SK-N-SH (cell line): ENCODE measurements around the gene SLC1A7. TPM values are rescaled to one million over a fixed set of nuclear protein-coding genes. Genes with fewer than 3 reads are reported as not detected.

Experiments
- CTCF ChIA-PET: fragments of 300-600, 350-600 bp; formaldehyde crosslinking; extraction: SDS; loops from one replicate; lab custom pipeline; 2021; lab: Yijun Ruan, JAX
- POLR2A ChIA-PET: fragments of 350-600 bp; sonication (Branson Sonifier 250); formaldehyde crosslinking; extraction: SDS; loops from one replicate; lab custom pipeline; 2020; ENCODE audit warnings: antibody characterized with exemption, inconsistent platforms; lab: Yijun Ruan, JAX
- DNase-seq: peaks from one replicate; pipeline ENCODE4 v3.0.0; 2012
- H2AFZ ChIP-seq: fragments of 200-600 bp; sonication (generic); 2 replicates; pipeline ENCODE4 v1.8.1; 2016; ENCODE audit warnings: antibody characterized with exemption, mild to moderate bottlenecking, low read depth
- H3F3A ChIP-seq: fragments of 200-600 bp; sonication (generic); replicated peaks from 2 replicates; pipeline ENCODE3; 2016; ENCODE audit warnings: antibody characterized with exemption, mild to moderate bottlenecking; ENCODE audit not compliant: insufficient read depth
- H3K27ac ChIP-seq, 2 experiments: fragments of 200-500 bp in 1 of 2; fragments of 200-600 bp in 1 of 2; sonication (Bioruptor generic) in 1 of 2; sonication (generic), shearing (Covaris generic) in 1 of 2; 2 replicates each; pipeline versions ENCODE4 v1.5.1 to v1.6.1; 2014 to 2016; ENCODE audit warnings: low read depth in 2 of 2, inconsistent platforms in 1 of 2, low read length in 1 of 2, mild to moderate bottlenecking in 1 of 2, mixed read lengths in 1 of 2
- H3K27me3 ChIP-seq: fragments of 200-600 bp; sonication (generic), shearing (Covaris generic); 2 replicates; pipeline ENCODE4 v1.6.1; 2016; ENCODE audit warnings: mixed run types; ENCODE audit not compliant: insufficient read depth
- H3K36me3 ChIP-seq, 2 experiments: fragments of 200-500 bp in 1 of 2; fragments of 200-600 bp in 1 of 2; sonication (Bioruptor generic) in 1 of 2; sonication (generic) in 1 of 2; replicated peaks in 1 of 2; 2 replicates each; pipeline versions ENCODE3 to v1.5.1; 2014 to 2016; ENCODE audit warnings: low read length in 1 of 2, mild to moderate bottlenecking in 1 of 2; ENCODE audit not compliant: insufficient read depth in 2 of 2, control insufficient read depth in 1 of 2
- H3K4me1 ChIP-seq, 2 experiments: fragments of 200-500 bp in 1 of 2; fragments of 200-600 bp in 1 of 2; sonication (Bioruptor generic) in 1 of 2; sonication (generic), shearing (Covaris generic) in 1 of 2; 2 replicates each; pipeline versions ENCODE4 v1.5.1 to v1.6.1; 2014 to 2016; ENCODE audit warnings: low read depth in 1 of 2, low read length in 1 of 2, mixed run types in 1 of 2; ENCODE audit not compliant: insufficient read depth in 2 of 2, control insufficient read depth in 1 of 2
- H3K4me2 ChIP-seq: fragments of 200-600 bp; sonication (generic), shearing (Covaris generic); 2 replicates; pipeline ENCODE4 v1.6.1; 2017; ENCODE audit warnings: mixed run types
- H3K4me3 ChIP-seq, 2 experiments: fragments of 200-500 bp in 1 of 2; fragments of 200-600 bp in 1 of 2; sonication (Bioruptor generic) in 1 of 2; sonication (generic), shearing (Covaris generic) in 1 of 2; 2 replicates each; pipeline versions ENCODE4 v1.5.1 to v1.8.1; 2014 to 2016; ENCODE audit warnings: low read depth in 2 of 2, inconsistent platforms in 1 of 2, low read length in 1 of 2, mild to moderate bottlenecking in 1 of 2, mixed read lengths in 1 of 2, moderate library complexity in 1 of 2
- H3K79me2 ChIP-seq: fragments of 200-600 bp; sonication (generic); 2 replicates; pipeline ENCODE4 v1.8.1; 2017; ENCODE audit warnings: mild to moderate bottlenecking; ENCODE audit not compliant: insufficient read depth
- H3K9ac ChIP-seq: fragments of 200-600 bp; sonication (generic); 2 replicates; pipeline ENCODE4 v1.6.1; 2017; ENCODE audit warnings: mixed run types
- H3K9me2 ChIP-seq: fragments of 200-600 bp; sonication (generic); 2 replicates; pipeline ENCODE4 v1.6.1; 2017; ENCODE audit warnings: mixed run types
- H3K9me3 ChIP-seq: fragments of 200-600 bp; sonication (generic); 2 replicates; pipeline ENCODE4 v1.6.1; 2017; ENCODE audit warnings: mixed run types, mild to moderate bottlenecking, moderate library complexity
- H4K20me1 ChIP-seq: fragments of 200-600 bp; sonication (generic); 2 replicates; pipeline ENCODE4 v1.6.1; 2017; ENCODE audit warnings: mild to moderate bottlenecking, mixed run types; ENCODE audit not compliant: insufficient read depth
- EZH2phosphoT487 ChIP-seq: fragments of 200-600 bp; sonication (generic); IDR thresholded peaks from 2 replicates; pipeline ENCODE4 v1.6.1; 2017; ENCODE audit warnings: low read depth, mixed run types, mild to moderate bottlenecking, antibody characterized with exemption, moderate library complexity, borderline replicate concordance
- FOSL2 ChIP-seq: IDR thresholded peaks from 2 replicates; pipeline ENCODE4 v1.4.0; 2012; ENCODE audit warnings: low read depth, mild to moderate bottlenecking, moderate library complexity, borderline replicate concordance
- MEF2A ChIP-seq: IDR thresholded peaks from 2 replicates; pipeline ENCODE4 v1.4.0; 2012; ENCODE audit warnings: low read depth, borderline replicate concordance
- MXI1 ChIP-seq: IDR thresholded peaks from 2 replicates; pipeline ENCODE4 v1.6.1; 2012; ENCODE audit warnings: mild to moderate bottlenecking, low read depth, low read length, improper control_type of control experiment
- NFIC ChIP-seq: IDR thresholded peaks from 2 replicates; pipeline ENCODE4 v1.4.0; 2012; ENCODE audit warnings: borderline replicate concordance
- NRF1 ChIP-seq: IDR thresholded peaks from 2 replicates; pipeline ENCODE4 v1.6.1; 2012; ENCODE audit warnings: low read depth, mild to moderate bottlenecking, low read length
- RAD21 ChIP-seq: IDR thresholded peaks from 2 replicates; pipeline ENCODE4 v1.6.1; 2012; ENCODE audit warnings: mild to moderate bottlenecking, low read length
- REST ChIP-seq: IDR thresholded peaks from 2 replicates; pipeline ENCODE4 v1.6.1; 2012; ENCODE audit warnings: mild to moderate bottlenecking, low read depth, low read length, moderate library complexity
- RXRA ChIP-seq: IDR thresholded peaks from 2 replicates; pipeline ENCODE4 v1.4.0; 2012; ENCODE audit warnings: low read depth, mild to moderate bottlenecking, borderline replicate concordance
- SMC3 ChIP-seq: IDR thresholded peaks from 2 replicates; pipeline ENCODE4 v1.6.1; 2012; ENCODE audit warnings: low read depth, low read length, improper control_type of control experiment
- TCF12 ChIP-seq: IDR thresholded peaks from 2 replicates; pipeline ENCODE4 v1.4.0; 2012
- TEAD4 ChIP-seq: IDR thresholded peaks from 2 replicates; pipeline ENCODE4 v1.4.0; 2012; ENCODE audit warnings: mild to moderate bottlenecking, borderline replicate concordance; ENCODE audit not compliant: insufficient read depth
- USF1 ChIP-seq: IDR thresholded peaks from 2 replicates; pipeline ENCODE4 v1.4.0; 2012; ENCODE audit warnings: low read depth, borderline replicate concordance
- YY1 ChIP-seq: IDR thresholded peaks from 2 replicates; pipeline ENCODE4 v1.4.0; 2012; ENCODE audit warnings: low read depth, mild to moderate bottlenecking
- WGBS: methylation state at CpG from one replicate; pipeline ENCODE4 v1.1.6; 2017; ENCODE audit warnings: low lambda C conversion rate; 5-methylcytosine and 5-hydroxymethylcytosine counted together
- polyA plus RNA-seq, 3 experiments: library from polyadenylated mRNA; depleted of rRNA; stranded (reverse); fragments of >200 nt; gene quantifications; 2 replicates each; pipeline ENCODE4 v1.2.3, GENCODE V29; 2012
- TF ChIP-seq, protein P1 (sequence below): fragments of 150-350 bp; IDR thresholded peaks from 2 replicates; pipeline ENCODE4 v1.6.1; 2016; ENCODE audit warnings: mild to moderate bottlenecking, low read depth, low read length

Gene SLC1A7
- polyA plus RNA-seq, 1 of the 3 experiments (the other 2 are of a cell fraction) = not detected

DNA sequence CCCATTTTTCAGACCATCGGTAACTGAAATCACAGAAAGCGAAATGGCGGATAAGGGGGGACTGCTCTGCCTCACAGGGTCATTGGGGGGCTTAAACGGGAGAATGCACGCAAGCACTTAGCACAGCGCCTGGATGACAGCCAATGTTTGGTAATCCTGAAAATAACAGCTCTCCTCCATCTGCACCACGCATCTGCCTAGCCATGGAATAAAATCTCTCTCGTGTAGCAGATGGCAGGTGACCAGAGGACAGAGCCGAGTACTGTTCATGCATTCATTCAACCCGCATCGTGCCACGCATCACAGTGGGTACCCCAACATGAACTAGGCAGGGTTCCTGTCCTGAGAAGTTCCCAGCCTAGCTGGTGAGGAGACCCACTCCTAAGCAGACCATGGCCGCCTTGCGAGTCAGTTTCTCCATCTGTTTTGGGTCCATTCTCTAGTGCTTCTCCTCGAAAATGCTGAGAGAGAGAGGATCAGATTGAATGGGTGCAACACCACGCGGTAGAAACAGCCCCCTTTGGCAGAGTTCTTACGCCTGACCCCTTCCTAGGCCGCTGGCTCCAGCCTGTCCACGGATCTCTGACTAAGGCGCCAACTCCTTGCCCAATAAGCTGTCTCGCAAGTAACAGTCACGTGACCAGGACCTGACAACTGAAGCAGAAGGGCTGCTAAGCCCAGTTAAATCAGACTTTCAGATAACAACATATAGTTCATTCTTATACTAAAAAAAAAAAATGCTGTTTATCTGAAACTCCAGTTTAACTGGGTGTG, 7.3 kb downstream of the SLC1A7 start:
- Histone ChIP-seq H3K9ac (no peak overlapping the region), H3K4me3 (no peak overlapping the region), H3K79me2 (no peaks in the 10 kb centered on the region), H3K9me3 (peaks cover 7% of the 10 kb centered on the region; the same call in 1 of the 2 replicates), H3K9me2 (no peaks in the 10 kb centered on the region), H3K27ac (no peak overlapping the region), H3K36me3 (no peaks in the 10 kb centered on the region), H4K20me1 (no peaks in the 10 kb centered on the region), H3K4me2 (no peak overlapping the region), H2AFZ (no peak overlapping the region), H3F3A (no peaks in the 10 kb centered on the region), H3K27me3 (no peaks in the 10 kb centered on the region), H3K4me1 (peaks cover 4 to 6% of the 10 kb centered on the region in 2 experiments; a peak in 2 of 4 replicates)
- POLR2A ChIA-PET = no interaction called here
- WGBS = 82% methylated on average over 18 of the region's 23 CpGs
- no peak for DNase-seq
- CTCF ChIA-PET = interaction anchor here (0.8 to 2.6 kb wide), 2 partner anchors 47 to 116 kb away, joined by 3 to 9 read pairs; no protein-coding TSS in a partner anchor
- TF ChIP-seq NRF1 (no peak), FOSL2 (no peak), RXRA (no peak), REST (no peak), SMC3 (no peak), USF1 (no peak), TEAD4 (no peak), NFIC (no peak), MXI1 (no peak), MEF2A (no peak), TCF12 (no peak), YY1 (no peak), RAD21 (no peak), EZH2phosphoT487 (no peak)
- TF ChIP-seq, protein P1, sequence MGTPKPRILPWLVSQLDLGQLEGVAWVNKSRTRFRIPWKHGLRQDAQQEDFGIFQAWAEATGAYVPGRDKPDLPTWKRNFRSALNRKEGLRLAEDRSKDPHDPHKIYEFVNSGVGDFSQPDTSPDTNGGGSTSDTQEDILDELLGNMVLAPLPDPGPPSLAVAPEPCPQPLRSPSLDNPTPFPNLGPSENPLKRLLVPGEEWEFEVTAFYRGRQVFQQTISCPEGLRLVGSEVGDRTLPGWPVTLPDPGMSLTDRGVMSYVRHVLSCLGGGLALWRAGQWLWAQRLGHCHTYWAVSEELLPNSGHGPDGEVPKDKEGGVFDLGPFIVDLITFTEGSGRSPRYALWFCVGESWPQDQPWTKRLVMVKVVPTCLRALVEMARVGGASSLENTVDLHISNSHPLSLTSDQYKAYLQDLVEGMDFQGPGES = no peak
